Adrenal gland (tissue), 12 donors: ENCODE results near the gene NOP14. TPM values are rescaled to one million over a fixed set of nuclear protein-coding genes. Genes with fewer than 3 reads are reported as not detected.

Experiments used
- DNase-seq, 7 donors: peaks; one replicate each; pipeline ENCODE4 v3.0.0-alpha.2; 2019 to 2020
- H3K27ac ChIP-seq, 5 donors: fragments of 200-600 bp; sonication (generic) in 4 of 5; 1 replicate in 3 of 5; 2 replicates in 2 of 5; pipeline versions ENCODE4 v1.5.1 to v1.8.0; 2016 to 2020; ENCODE audit warnings: mild to moderate bottlenecking in 1 of 5
- H3K27me3 ChIP-seq: fragments of 200-600 bp; 2 replicates; pipeline ENCODE4 v1.8.0; 2021
- H3K36me3 ChIP-seq, 2 donors: fragments of 200-600 bp; replicated peaks in 1 of 2; 1 replicate in 1 of 2; 2 replicates in 1 of 2; pipeline versions ENCODE4 v1.5.1 to v1.8.0; 2018 to 2022
- H3K4me1 ChIP-seq, 2 donors: fragments of 200-600 bp; replicated peaks in 1 of 2; 1 replicate in 1 of 2; 2 replicates in 1 of 2; pipeline versions ENCODE4 v1.5.1 to v1.8.0; 2018 to 2021
- H3K4me3 ChIP-seq, 4 donors: fragments of 200-600 bp; sonication (generic) in 3 of 4; one replicate each; pipeline ENCODE4 v1.5.1; 2016 to 2018
- H3K9me3 ChIP-seq, 3 donors: fragments of 200-600 bp; sonication (generic) in 1 of 3; replicated peaks in 1 of 3; 1 replicate in 2 of 3; 2 replicates in 1 of 3; pipeline versions ENCODE4 v1.5.1 to v1.8.0; 2016 to 2021
- CTCF ChIP-seq, 6 experiments: fragments of 450-650 bp in 4 of 6; fragments of 200-600 bp in 2 of 6; sonication (generic) in 1 of 6; IDR thresholded peaks; 1 replicate in 5 of 6; 2 replicates in 1 of 6; pipeline versions ENCODE4 v1.5.1 to v1.8.0; 2016 to 2021; ENCODE audit warnings: antibody characterized with exemption in 6 of 6, mild to moderate bottlenecking in 2 of 6, moderate library complexity in 1 of 6
- POLR2A ChIP-seq, 2 donors: fragments of 450-650 bp; IDR thresholded peaks; one replicate each; pipeline ENCODE4 v1.6.1; 2017; ENCODE audit warnings: antibody characterized with exemption in 2 of 2, mild to moderate bottlenecking in 2 of 2, moderate library complexity in 1 of 2
- WGBS, 4 donors: extraction: QIAGEN DNeasy Blood & Tissue Kit in 2 of 4; methylation state at CpG; one replicate each; pipeline versions ENCODE4 v1.1.5 to v1.1.7; 2013 to 2017; 5-methylcytosine and 5-hydroxymethylcytosine counted together
- intact Hi-C, 2 donors: fragments of 100-400 bp; cut with DNase I; formaldehyde crosslinking; loops; one replicate each; pipeline versions ENCODE4 v1.14.1 to v1.15.0; 2022 to 2023
- polyA plus RNA-seq, 3 donors: library from polyadenylated mRNA; stranded (reverse); fragments of 200-250 nt in 2 of 3; fragments of 350-450 nt in 1 of 3; fragmentation: Illumina TruSeq in 1 of 3; extraction: RNeasy Lipid Tissue Mini Kit (QIAGEN cat#74804) in 1 of 3; gene quantifications; one replicate each; pipeline ENCODE4 v1.2.3, GENCODE V29; 2013 to 2014
- total RNA-seq, 9 donors: library from RNA; depleted of rRNA in 4 of 9; stranded (reverse); fragments of >200 nt in 4 of 9; fragments of 120-200 nt in 1 of 9; fragmentation: NEBNext Ultra II Directional in 1 of 9; extraction: Animal tissue kit (Norgen Biotek cat#: 25700) in 1 of 9; gene quantifications; one replicate each; pipeline versions ENCODE4 v1.1.0 to v1.2.4, GENCODE V29; 2013 to 2023
- donor health status: healthy with polysubstance abuse.
- donor health status: Bipolar disorder and iron deficiency.
- donor health status: DM: yes; HTN: yes; CAD: no.
- donor health status: DM: no; HTN: no; CAD: no.
- donor health status: DM: no; HTN: no; CAD: no.
- donor health status: DM: yes; HTN: yes; CAD: no.

NOP14 gene
- total and polyA plus RNA-seq, 12 donors, result 16.4 to 56.5 (median 25.5) TPM

DNA sequence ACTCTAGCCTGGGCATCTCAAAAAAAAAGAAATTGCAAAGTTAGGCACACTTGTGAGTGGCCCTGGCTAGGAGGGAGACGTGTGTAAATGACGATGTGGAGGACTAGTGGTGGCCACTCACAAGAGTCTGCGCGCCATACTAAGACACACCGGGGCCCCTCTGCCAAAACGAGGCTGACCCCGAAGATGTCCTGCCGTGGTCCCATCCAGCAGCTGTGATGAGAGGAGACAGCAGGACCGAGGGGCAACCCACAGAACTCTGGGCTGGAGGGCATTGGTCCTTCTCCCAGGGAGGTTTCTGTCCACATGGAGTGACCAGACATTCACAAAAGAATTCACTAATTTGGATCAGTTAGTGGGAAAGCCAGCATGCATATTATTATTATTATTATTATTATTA, 47.4 kb downstream of the NOP14 start:
- Histone ChIP-seq H3K27ac (no peak overlapping the region), H3K36me3 (peaks cover 0 to 59% of the 10 kb centered on the region in 2 donors), H3K4me3 (no peak overlapping the region), H3K27me3 (no peaks in the 10 kb centered on the region), H3K9me3 (no peaks in the 10 kb centered on the region), H3K4me1 (no peaks in the 10 kb centered on the region)
- WGBS, 4 donors, result 83 to 96% (median 90%) methylated on average over 4 to 9 of the region's 9 CpGs
- TF ChIP-seq CTCF (IDR thresholded peaks at IDR 0.05), result no peak
- TF ChIP-seq POLR2A (IDR thresholded peaks at IDR 0.05), result no peak
- intact Hi-C loops, result no loop called here
- peak in 1 of 7 donors; percentile 49 for DNase-seq

- Histone ChIP-seq H3K9me3 (no peaks in the 10 kb centered on the region), H3K4me1 (no peaks in the 10 kb centered on the region), H3K27me3 (no peaks in the 10 kb centered on the region), H3K36me3 (peaks cover 0 to 69% of the 10 kb centered on the region in 2 donors), H3K27ac (no peak overlapping the region), H3K4me3 (no peak overlapping the region)
- peak in 1 of 7 donors; percentile 45 for DNase-seq
- no peak for TF ChIP-seq CTCF (IDR thresholded peaks at IDR 0.05)
- no peak for TF ChIP-seq POLR2A (IDR thresholded peaks at IDR 0.05)
- intact Hi-C loops, result no loop called here
- WGBS, 4 donors, result 64 to 83% (median 74%) methylated on average over 8 to 16 of the region's 16 CpGs
Observed at GRCh38 chr4:2914256-2915126, 48.7 kb downstream of the NOP14 start.

DNA sequence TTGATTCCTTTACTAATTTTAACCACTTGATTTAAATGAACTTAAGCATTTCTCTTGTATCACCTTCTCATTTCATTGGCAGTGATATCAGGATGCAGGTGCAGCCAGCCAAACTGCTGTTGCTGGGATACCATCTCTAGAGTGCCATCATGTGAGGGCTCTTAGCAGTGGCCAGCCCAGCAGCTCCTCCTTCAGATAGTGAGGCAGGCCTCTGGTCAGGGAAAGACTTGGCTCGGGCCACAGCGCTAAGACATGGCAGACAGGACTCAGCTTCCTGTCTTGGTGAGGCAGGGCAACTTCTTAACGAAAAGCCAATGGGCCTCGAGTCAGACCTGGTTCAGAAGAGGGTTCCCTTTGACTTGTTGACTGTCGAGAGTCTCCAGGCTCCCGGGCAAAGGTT, 50.0 kb downstream of the NOP14 start:
- Histone ChIP-seq H3K4me3 (no peak overlapping the region), H3K9me3 (no peaks in the 10 kb centered on the region), H3K4me1 (no peaks in the 10 kb centered on the region), H3K27me3 (no peaks in the 10 kb centered on the region), H3K27ac (no peak overlapping the region), H3K36me3 (peaks cover 0 to 80% of the 10 kb centered on the region in 2 donors)
- intact Hi-C loops, result no loop called here
- peak in 1 of 7 donors; percentile 69 for DNase-seq
- 87 to 100% (median 91%) methylated on average over 2 to 6 of the region's 6 CpGs for WGBS, 4 donors
- TF ChIP-seq CTCF (IDR thresholded peaks at IDR 0.05) (no peak), POLR2A (IDR thresholded peaks at IDR 0.05) (no peak)

GRCh38 chr4:2911868-2912267, 51.3 kb downstream of the NOP14 start:
- Histone ChIP-seq H3K4me3 (no peak overlapping the region), H3K36me3 (peaks cover 0 to 87% of the 10 kb centered on the region in 2 donors), H3K27ac (no peak overlapping the region), H3K9me3 (no peaks in the 10 kb centered on the region), H3K4me1 (no peaks in the 10 kb centered on the region), H3K27me3 (no peaks in the 10 kb centered on the region)
- peak in 1 of 7 donors; percentile 42 for DNase-seq
- WGBS, 4 donors, result 80 to 91% (median 89%) methylated on average over 2 to 3 of the region's 3 CpGs; no CpG with 5 or more reads in 1 of the 4 donors
- intact Hi-C loops, result no loop called here
- TF ChIP-seq CTCF (IDR thresholded peaks at IDR 0.05) (no peak), POLR2A (IDR thresholded peaks at IDR 0.05) (no peak)
